Thyroid gland (tissue), 4 donors: ENCODE data around the gene PACS2. TPM values are rescaled to one million over a fixed set of nuclear protein-coding genes. Genes with fewer than 3 reads are reported as not detected.
A peak's percentile ranks its signal among the peaks of the same experiment; 100 is the strongest.

Source experiments
- DNase-seq, 2 donors: peaks; one replicate each; pipeline ENCODE4 v3.0.0-alpha.2; 2019
- H3K27ac ChIP-seq, 3 donors: fragments of 200-600 bp; sonication (generic); 1 replicate in 2 of 3; 2 replicates in 1 of 3; pipeline ENCODE4 v1.5.1; 2016 to 2019; ENCODE audit warnings: mild to moderate bottlenecking in 1 of 3, moderate library complexity in 1 of 3
- H3K27me3 ChIP-seq: fragments of 200-600 bp; sonication (generic); one replicate; pipeline ENCODE4 v1.5.1; 2019
- H3K36me3 ChIP-seq, 2 donors: fragments of 200-600 bp; sonication (generic); one replicate each; pipeline ENCODE4 v1.5.1; 2016 to 2019
- H3K4me1 ChIP-seq, 2 donors: fragments of 200-600 bp; sonication (generic); one replicate each; pipeline ENCODE4 v1.5.1; 2017 to 2019
- H3K4me3 ChIP-seq, 3 donors: fragments of 200-600 bp; sonication (generic); replicated peaks in 1 of 3; 1 replicate in 2 of 3; 2 replicates in 1 of 3; pipeline ENCODE4 v1.5.1; 2016; ENCODE audit warnings: mild to moderate bottlenecking in 1 of 3
- H3K9me3 ChIP-seq: fragments of 200-600 bp; sonication (generic); one replicate; pipeline ENCODE4 v1.5.1; 2017
- CTCF ChIP-seq, 6 experiments: fragments of 200-600 bp in 3 of 6; fragments of 450-650 bp in 3 of 6; sonication (generic) in 3 of 6; IDR thresholded peaks; one replicate each; pipeline ENCODE4 v1.5.1; 2016 to 2019; ENCODE audit warnings: antibody characterized with exemption in 6 of 6, mild to moderate bottlenecking in 2 of 6, inconsistent platforms in 1 of 6, moderate library complexity in 1 of 6
- POLR2A ChIP-seq, 2 donors: fragments of 450-650 bp; IDR thresholded peaks; one replicate each; pipeline ENCODE4 v1.6.1; 2017; ENCODE audit warnings: antibody characterized with exemption in 2 of 2, mild to moderate bottlenecking in 2 of 2, moderate library complexity in 1 of 2
- WGBS, 2 donors: methylation state at CpG; one replicate each; pipeline ENCODE4 v1.1.5; 2017; 5-methylcytosine and 5-hydroxymethylcytosine counted together
- intact Hi-C: fragments of 100-400 bp; cut with DNase I; formaldehyde crosslinking; loops from one replicate; pipeline ENCODE4 v1.15.1; 2023
- total RNA-seq, 4 donors: library from RNA; depleted of rRNA; stranded (reverse); fragments of >200 nt; gene quantifications; one replicate each; pipeline ENCODE4 v1.2.3, GENCODE V29; 2016

Gene PACS2
- total RNA-seq, 4 donors from 2014 or later = 54.6 to 85.2 (median 72.1) TPM

- no peaks in the 10 kb centered on the region for H3K36me3 ChIP-seq
- no peaks in the 10 kb centered on the region for H3K27me3 ChIP-seq
- no peak for DNase-seq
- intact Hi-C loops = no loop called here
- 80 to 88% methylated on average over 8 to 12 of the region's 13 CpGs for WGBS, 2 donors
- no peak overlapping the region for H3K4me3 ChIP-seq
- H3K27ac ChIP-seq = no peak overlapping the region
- peaks cover 0 to 8% of the 10 kb centered on the region in 2 donors for H3K4me1 ChIP-seq
- TF ChIP-seq CTCF (IDR thresholded peaks at IDR 0.05) (no peak), POLR2A (IDR thresholded peaks at IDR 0.05) (no peak)
- H3K9me3 ChIP-seq = no peaks in the 10 kb centered on the region
These were observed 31.6 kb downstream of the PACS2 start for GRCh38 chr14:105346200-105346533.

GRCh38 chr14:105346876-105347586, 32.5 kb downstream of the PACS2 start:
- Histone ChIP-seq H3K4me3 (no peak overlapping the region), H3K27me3 (no peaks in the 10 kb centered on the region), H3K9me3 (no peaks in the 10 kb centered on the region), H3K36me3 (no peaks in the 10 kb centered on the region), H3K4me1 (peaks cover 0 to 11% of the 10 kb centered on the region in 2 donors), H3K27ac (no peak overlapping the region)
- intact Hi-C loops = no loop called here
- TF ChIP-seq POLR2A (IDR thresholded peaks at IDR 0.05) (no peak), CTCF (IDR thresholded peaks at IDR 0.05) (no peak)
- DNase-seq = peak; percentile 47 to 49
- 61 to 94% methylated on average over 6 to 13 of the region's 18 CpGs for WGBS, 2 donors

GRCh38 chr14:105347587-105347968, 33.0 kb downstream of the PACS2 start:
- no peaks in the 10 kb centered on the region for H3K27me3 ChIP-seq
- intact Hi-C loops = no loop called here

GRCh38 chr14:105348169-105348944, 33.8 kb downstream of the PACS2 start:
- TF ChIP-seq CTCF (IDR thresholded peaks at IDR 0.05) (no peak), POLR2A (IDR thresholded peaks at IDR 0.05) (no peak)
- no peak overlapping the region for H3K4me3 ChIP-seq
- no peak for DNase-seq
- intact Hi-C loops = no loop called here
- no peak overlapping the region for H3K27ac ChIP-seq
- H3K9me3 ChIP-seq = no peaks in the 10 kb centered on the region
- H3K36me3 ChIP-seq = no peaks in the 10 kb centered on the region
- 88 to 93% methylated on average over 2 to 6 of the region's 26 CpGs for WGBS, 2 donors
- H3K4me1 ChIP-seq = peaks cover 0 to 11% of the 10 kb centered on the region in 2 donors
- no peaks in the 10 kb centered on the region for H3K27me3 ChIP-seq

More at GRCh38 chr14:105347587-105347968, 33.0 kb downstream of the PACS2 start:
- Histone ChIP-seq H3K4me3 (no peak overlapping the region), H3K4me1 (peaks cover 0 to 11% of the 10 kb centered on the region in 2 donors), H3K9me3 (no peaks in the 10 kb centered on the region), H3K36me3 (no peaks in the 10 kb centered on the region), H3K27ac (no peak overlapping the region)
- no peak for DNase-seq
- 80 to 89% methylated on average over 3 to 8 of the region's 8 CpGs for WGBS, 2 donors
- no peak for TF ChIP-seq POLR2A (IDR thresholded peaks at IDR 0.05)
- TF ChIP-seq CTCF (IDR thresholded peaks at IDR 0.05) = no peak
